HepG2 (cell line): ENCODE measurements around the gene GOLGA8S. TPM values are rescaled to one million over a fixed set of nuclear protein-coding genes. Genes with fewer than 3 reads are reported as not detected.
"Not testable (repeated sequence)": the region's sequence is repeated elsewhere in the genome, so short reads cannot be mapped to it uniquely, and the experiment has no call there.

ENCODE experiments used
- ATAC-seq: fragments of 200-7000 bp; cut with Tn5 transposase; 3 replicates; pipeline ENCODE4 v1.9.1; 2020; ENCODE audit warnings: mild to moderate bottlenecking, moderate library complexity
- BruUV-seq: library from RNA; stranded (reverse); fragments of 400-500 nt; replicated peaks from 2 replicates; lab custom pipeline; 2021; lab: Mats Ljungman, UMichigan
- CTCF ChIA-PET: fragments of 300-600 bp; formaldehyde crosslinking; extraction: SDS; loops from one replicate; lab custom pipeline; 2021; ENCODE audit warnings: low total read pairs, inconsistent platforms, low intra/inter-chr PET ratio; lab: Yijun Ruan, JAX
- POLR2A ChIA-PET: fragments of 350-600 bp; sonication (Branson Sonifier 250); formaldehyde crosslinking; loops from one replicate; lab custom pipeline; 2020; ENCODE audit warnings: antibody characterized with exemption, inconsistent platforms; lab: Yijun Ruan, JAX
- DNase-seq: peaks from one replicate; pipeline ENCODE4 v3.0.0-alpha.2; 2015; ENCODE audit warnings: low spot score
- FAIRE-seq: peaks from 3 replicates; lab custom pipeline; 2011; peaks lifted over from hg19 to GRCh38; lab: Jason Lieb, UNC
- H2AFZ ChIP-seq: one replicate; pipeline ENCODE4 v1.6.1; 2011; ENCODE audit warnings: low read length, inconsistent platforms
- H3K27ac ChIP-seq: fragments of 300-600 bp; 3 replicates; pipeline ENCODE4 v1.8.0; 2011; ENCODE audit warnings: mixed run types, mild to moderate bottlenecking, mixed read lengths, low read length, inconsistent platforms; ENCODE audit not compliant: insufficient read depth; ENCODE audit errors: extremely low read length
- H3K27me3 ChIP-seq, 2 experiments: fragments of 200-600 bp in 1 of 2; 2 replicates in 1 of 2; 3 replicates in 1 of 2; pipeline versions ENCODE4 v1.6.0 to v1.8.0; 2011; ENCODE audit warnings: low read length in 2 of 2, mild to moderate bottlenecking in 2 of 2, moderate library complexity in 2 of 2, inconsistent platforms in 1 of 2; ENCODE audit not compliant: insufficient read depth in 2 of 2, control insufficient read depth in 1 of 2
- H3K36me3 ChIP-seq, 2 experiments: fragments of 200-600 bp in 1 of 2; replicated peaks in 1 of 2; 2 replicates in 1 of 2; 3 replicates in 1 of 2; pipeline versions ENCODE4 v1.5.1 to v1.8.0; 2011; ENCODE audit warnings: low read length in 2 of 2, inconsistent platforms in 1 of 2; ENCODE audit not compliant: insufficient read depth in 2 of 2, control insufficient read depth in 1 of 2
- H3K4me1 ChIP-seq: 2 replicates; pipeline ENCODE4 v1.5.1; 2012; ENCODE audit warnings: low read length, inconsistent platforms; ENCODE audit not compliant: insufficient read depth
- H3K4me2 ChIP-seq: 2 replicates; pipeline ENCODE4 v1.6.0; 2011; ENCODE audit warnings: low read depth, low read length, inconsistent platforms
- H3K4me3 ChIP-seq, 3 experiments: fragments of 200-600 bp in 1 of 3; sonication (generic), shearing (Covaris generic) in 1 of 3; replicated peaks in 1 of 3; 2 replicates each; pipeline ENCODE4 v1.5.1; 2011 to 2016; ENCODE audit warnings: low read length in 3 of 3, inconsistent platforms in 2 of 3, low read depth in 2 of 3, mild to moderate bottlenecking in 2 of 3, control low read depth in 1 of 3, mixed read lengths in 1 of 3; ENCODE audit not compliant: insufficient read depth in 1 of 3
- H3K79me2 ChIP-seq: one replicate; pipeline ENCODE4 v1.6.1; 2011; ENCODE audit warnings: low read length, inconsistent platforms; ENCODE audit not compliant: insufficient read depth
- H3K9ac ChIP-seq: 2 replicates; pipeline ENCODE4 v1.6.0; 2011; ENCODE audit warnings: mild to moderate bottlenecking, low read depth, low read length, inconsistent platforms; ENCODE audit not compliant: insufficient read depth
- H3K9me3 ChIP-seq: 2 replicates; pipeline ENCODE4 v1.5.1; 2012; ENCODE audit warnings: mild to moderate bottlenecking, low read length
- H4K20me1 ChIP-seq: 2 replicates; pipeline ENCODE4 v1.6.0; 2011; ENCODE audit warnings: inconsistent platforms, mild to moderate bottlenecking, low read length, moderate library complexity; ENCODE audit not compliant: insufficient read depth
- WGBS: methylation state at CpG from one replicate; pipeline ENCODE4 v1.1.6; 2017; ENCODE audit warnings: low lambda C conversion rate; 5-methylcytosine and 5-hydroxymethylcytosine counted together
- in situ Hi-C: cut with HindIII; loops from 2 replicates; pipeline ENCODE4 v1.10.0; 2017; ENCODE audit warnings: low pct_unique_long_range_greater_than_20kb; ENCODE audit not compliant: extremely low pct_ligation_motif_present
- intact Hi-C: fragments of 100-400 bp; cut with micrococcal nuclease; formaldehyde crosslinking; loops from one replicate; pipeline ENCODE4 v1.10.0; 2022; ENCODE audit not compliant: unreplicated experiment
- polyA plus RNA-seq, 8 experiments: library from polyadenylated mRNA; depleted of rRNA in 3 of 8; stranded (reverse) in 7 of 8; unstranded in 1 of 8; fragments of >200 nt; fragmentation: Illumina TruSeq in 4 of 8; extraction: Trizol in 4 of 8; gene quantifications; 2 replicates each; pipeline versions ENCODE4 v1.2.1 to v1.2.3, GENCODE V29; 2011 to 2016; ENCODE audit warnings: low read depth in 4 of 8, missing spikeins in 1 of 8, mixed read lengths in 1 of 8; ENCODE audit not compliant: insufficient read depth in 1 of 8
- total RNA-seq, 5 experiments: library from RNA; depleted of rRNA; stranded (reverse); fragments of >200 nt; fragmentation: Illumina TruSeq; extraction: Trizol; gene quantifications; 2 replicates each; pipeline ENCODE4 v1.2.3, GENCODE V29; 2016; ENCODE audit warnings: low read depth in 1 of 5
- TF ChIP-seq, protein P1 (sequence below), 2 experiments: fragments of 450-650 bp in 1 of 2; sonication (generic) in 1 of 2; formaldehyde crosslinking in 1 of 2; IDR thresholded peaks; 2 replicates each; pipeline versions ENCODE4 v1.6.1 to v1.8.0; 2016 to 2022; ENCODE audit warnings: antibody characterized with exemption in 1 of 2, mild to moderate bottlenecking in 1 of 2, missing genetic modification reagents in 1 of 2
- TF ChIP-seq, protein P2 (sequence below): sonication (generic); formaldehyde crosslinking; IDR thresholded peaks from 2 replicates; pipeline ENCODE4 v1.5.0; 2020; ENCODE audit warnings: mild to moderate bottlenecking, missing genetic modification reagents, borderline replicate concordance

Gene GOLGA8S
- total and polyA plus RNA-seq, 2 of the 13 experiments (the other 11 are each of a cell fraction or from before 2014, with no cell fraction given) = 0.02 to 0.03 TPM

DNA sequence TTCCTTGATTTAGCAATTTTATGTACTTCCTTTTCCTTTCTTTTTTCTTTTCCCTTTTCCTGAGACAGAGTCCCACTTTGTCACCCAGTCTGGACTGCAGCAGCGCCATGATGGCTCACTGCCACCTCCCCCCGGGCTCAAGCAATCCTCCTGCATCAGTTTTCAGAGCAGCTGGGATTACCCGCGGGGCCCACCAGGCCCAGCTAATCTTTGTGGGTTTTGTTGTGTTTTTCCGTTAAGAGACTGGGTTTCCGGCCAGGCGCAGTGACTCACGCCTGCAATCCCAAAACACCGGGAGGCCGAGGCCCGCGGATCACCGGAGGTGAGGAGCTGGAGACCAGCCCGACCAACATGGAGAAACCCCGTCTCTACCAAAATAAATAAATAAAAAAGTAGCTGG, 17.7 kb downstream of the GOLGA8S start (continued):
- TF ChIP-seq, protein P1, sequence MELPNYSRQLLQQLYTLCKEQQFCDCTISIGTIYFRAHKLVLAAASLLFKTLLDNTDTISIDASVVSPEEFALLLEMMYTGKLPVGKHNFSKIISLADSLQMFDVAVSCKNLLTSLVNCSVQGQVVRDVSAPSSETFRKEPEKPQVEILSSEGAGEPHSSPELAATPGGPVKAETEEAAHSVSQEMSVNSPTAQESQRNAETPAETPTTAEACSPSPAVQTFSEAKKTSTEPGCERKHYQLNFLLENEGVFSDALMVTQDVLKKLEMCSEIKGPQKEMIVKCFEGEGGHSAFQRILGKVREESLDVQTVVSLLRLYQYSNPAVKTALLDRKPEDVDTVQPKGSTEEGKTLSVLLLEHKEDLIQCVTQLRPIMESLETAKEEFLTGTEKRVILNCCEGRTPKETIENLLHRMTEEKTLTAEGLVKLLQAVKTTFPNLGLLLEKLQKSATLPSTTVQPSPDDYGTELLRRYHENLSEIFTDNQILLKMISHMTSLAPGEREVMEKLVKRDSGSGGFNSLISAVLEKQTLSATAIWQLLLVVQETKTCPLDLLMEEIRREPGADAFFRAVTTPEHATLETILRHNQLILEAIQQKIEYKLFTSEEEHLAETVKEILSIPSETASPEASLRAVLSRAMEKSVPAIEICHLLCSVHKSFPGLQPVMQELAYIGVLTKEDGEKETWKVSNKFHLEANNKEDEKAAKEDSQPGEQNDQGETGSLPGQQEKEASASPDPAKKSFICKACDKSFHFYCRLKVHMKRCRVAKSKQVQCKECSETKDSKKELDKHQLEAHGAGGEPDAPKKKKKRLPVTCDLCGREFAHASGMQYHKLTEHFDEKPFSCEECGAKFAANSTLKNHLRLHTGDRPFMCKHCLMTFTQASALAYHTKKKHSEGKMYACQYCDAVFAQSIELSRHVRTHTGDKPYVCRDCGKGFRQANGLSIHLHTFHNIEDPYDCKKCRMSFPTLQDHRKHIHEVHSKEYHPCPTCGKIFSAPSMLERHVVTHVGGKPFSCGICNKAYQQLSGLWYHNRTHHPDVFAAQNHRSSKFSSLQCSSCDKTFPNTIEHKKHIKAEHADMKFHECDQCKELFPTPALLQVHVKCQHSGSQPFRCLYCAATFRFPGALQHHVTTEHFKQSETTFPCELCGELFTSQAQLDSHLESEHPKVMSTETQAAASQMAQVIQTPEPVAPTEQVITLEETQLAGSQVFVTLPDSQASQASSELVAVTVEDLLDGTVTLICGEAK (IDR thresholded peaks at IDR 0.05) = no peak
- TF ChIP-seq, protein P1 (CRISPR knock-in tag; IDR thresholded peaks at IDR 0.05) = no peak
- TF ChIP-seq, protein P2, sequence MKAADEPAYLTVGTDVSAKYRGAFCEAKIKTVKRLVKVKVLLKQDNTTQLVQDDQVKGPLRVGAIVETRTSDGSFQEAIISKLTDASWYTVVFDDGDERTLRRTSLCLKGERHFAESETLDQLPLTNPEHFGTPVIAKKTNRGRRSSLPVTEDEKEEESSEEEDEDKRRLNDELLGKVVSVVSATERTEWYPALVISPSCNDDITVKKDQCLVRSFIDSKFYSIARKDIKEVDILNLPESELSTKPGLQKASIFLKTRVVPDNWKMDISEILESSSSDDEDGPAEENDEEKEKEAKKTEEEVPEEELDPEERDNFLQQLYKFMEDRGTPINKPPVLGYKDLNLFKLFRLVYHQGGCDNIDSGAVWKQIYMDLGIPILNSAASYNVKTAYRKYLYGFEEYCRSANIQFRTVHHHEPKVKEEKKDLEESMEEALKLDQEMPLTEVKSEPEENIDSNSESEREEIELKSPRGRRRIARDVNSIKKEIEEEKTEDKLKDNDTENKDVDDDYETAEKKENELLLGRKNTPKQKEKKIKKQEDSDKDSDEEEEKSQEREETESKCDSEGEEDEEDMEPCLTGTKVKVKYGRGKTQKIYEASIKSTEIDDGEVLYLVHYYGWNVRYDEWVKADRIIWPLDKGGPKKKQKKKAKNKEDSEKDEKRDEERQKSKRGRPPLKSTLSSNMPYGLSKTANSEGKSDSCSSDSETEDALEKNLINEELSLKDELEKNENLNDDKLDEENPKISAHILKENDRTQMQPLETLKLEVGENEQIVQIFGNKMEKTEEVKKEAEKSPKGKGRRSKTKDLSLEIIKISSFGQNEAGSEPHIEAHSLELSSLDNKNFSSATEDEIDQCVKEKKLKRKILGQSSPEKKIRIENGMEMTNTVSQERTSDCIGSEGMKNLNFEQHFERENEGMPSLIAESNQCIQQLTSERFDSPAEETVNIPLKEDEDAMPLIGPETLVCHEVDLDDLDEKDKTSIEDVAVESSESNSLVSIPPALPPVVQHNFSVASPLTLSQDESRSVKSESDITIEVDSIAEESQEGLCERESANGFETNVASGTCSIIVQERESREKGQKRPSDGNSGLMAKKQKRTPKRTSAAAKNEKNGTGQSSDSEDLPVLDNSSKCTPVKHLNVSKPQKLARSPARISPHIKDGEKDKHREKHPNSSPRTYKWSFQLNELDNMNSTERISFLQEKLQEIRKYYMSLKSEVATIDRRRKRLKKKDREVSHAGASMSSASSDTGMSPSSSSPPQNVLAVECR (CRISPR knock-in tag) = no peak

DNA sequence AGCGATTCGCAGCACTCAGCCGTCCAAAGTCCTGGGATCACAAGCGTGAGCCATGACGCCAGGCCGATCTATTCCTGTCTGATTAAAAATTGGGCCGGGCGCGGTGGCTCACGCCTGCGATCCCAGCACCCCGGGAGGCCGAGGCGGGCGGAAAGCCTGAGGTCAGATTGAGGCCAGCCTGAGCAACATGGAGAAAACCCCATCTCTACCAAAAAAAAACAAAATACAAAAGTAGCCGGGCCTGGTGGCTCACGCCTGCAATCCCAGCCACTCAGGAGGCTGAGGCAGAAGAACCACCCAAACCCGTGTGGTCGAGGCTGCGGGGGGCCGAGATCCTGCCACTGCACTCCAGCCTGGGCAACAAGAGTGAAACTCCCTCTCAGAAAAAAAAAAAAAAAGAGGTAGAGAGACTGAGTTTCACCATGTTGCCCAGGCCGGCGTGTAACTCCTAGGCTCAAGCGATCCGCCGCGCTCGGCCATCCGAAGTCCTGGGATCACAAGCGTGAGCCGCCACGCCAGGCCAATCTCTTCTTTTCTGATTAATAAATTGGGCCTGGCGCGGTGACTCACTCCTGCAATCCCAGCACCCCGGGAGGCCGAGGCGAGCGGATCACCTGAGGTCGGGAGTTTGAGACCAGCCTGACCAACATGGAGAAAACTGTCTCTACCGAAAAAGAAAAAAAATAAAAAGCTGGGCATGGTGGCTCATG, 18.5 kb downstream of the GOLGA8S start:
- POLR2A ChIA-PET, BruUV-seq, H3K27ac ChIP-seq, FAIRE-seq, ATAC-seq, H3K9ac ChIP-seq, H3K4me3 ChIP-seq, H3K79me2 ChIP-seq, intact Hi-C loops, H3K36me3 ChIP-seq, H4K20me1 ChIP-seq, H3K27me3 ChIP-seq, H3K4me1 ChIP-seq, H3K9me3 ChIP-seq, DNase-seq, H3K4me2 ChIP-seq, CTCF ChIA-PET, in situ Hi-C loops, H2AFZ ChIP-seq: not testable (repeated sequence)
- 74% methylated on average over 31 of the region's 40 CpGs for WGBS
